GM21723 (cell line): Measurements from ENCODE around the gene ART4.
A peak's percentile ranks its signal among the peaks of the same experiment; 100 is the strongest.

ENCODE experiments used
- ATAC-seq: cut with Tn5 transposase; IDR thresholded peaks from one replicate; pipeline ENCODE4 v1.9.1; 2021; ENCODE audit warnings: mild to moderate bottlenecking, moderate library complexity; ENCODE audit not compliant: unreplicated experiment

Gene ART4

DNA sequence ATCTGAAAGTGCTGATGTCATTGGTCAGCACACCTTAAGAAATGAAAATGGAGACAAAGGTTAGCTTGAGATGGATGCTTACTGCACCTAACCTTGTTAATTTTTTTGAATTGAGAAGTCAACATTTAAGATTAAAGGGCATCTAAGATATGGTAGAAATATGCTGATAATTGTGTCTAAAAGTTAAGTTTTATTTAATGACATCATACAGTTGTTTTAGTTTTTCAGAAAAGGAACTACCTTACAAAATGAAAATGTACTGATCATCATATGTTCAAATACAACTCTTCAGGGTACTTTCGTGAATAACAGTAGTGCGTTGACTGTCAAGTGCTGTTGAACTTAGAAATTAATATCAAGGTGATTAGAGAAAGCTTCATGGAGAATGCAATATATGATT, 31.8 kb downstream of the ART4 start:
- no peak for ATAC-seq

DNA sequence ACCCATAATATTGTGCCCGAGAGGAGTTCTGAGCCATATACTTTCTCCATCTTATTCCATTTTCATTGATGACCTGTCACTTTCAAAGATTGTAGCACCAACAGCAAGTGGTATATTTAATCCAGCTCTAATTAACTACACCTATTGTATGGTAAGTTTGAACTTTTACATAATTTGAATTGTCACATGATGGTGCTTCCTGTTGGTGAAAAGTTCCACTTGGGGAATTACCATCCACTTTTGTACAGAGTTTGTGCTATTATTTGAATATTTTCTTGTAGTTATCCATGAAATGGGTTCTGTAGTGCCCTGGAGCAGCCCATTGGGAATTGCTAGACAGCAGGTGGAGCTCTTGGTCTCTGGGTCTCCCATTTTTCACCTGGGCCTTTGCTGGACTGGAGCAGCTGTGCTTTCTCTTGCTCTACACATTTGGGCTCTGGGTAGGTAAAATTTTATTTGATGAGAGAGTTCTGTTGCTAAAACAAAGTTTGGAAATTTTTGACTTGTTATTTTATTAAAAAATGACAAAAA, 32.3 kb downstream of the ART4 start:
- ATAC-seq = no peak

DNA sequence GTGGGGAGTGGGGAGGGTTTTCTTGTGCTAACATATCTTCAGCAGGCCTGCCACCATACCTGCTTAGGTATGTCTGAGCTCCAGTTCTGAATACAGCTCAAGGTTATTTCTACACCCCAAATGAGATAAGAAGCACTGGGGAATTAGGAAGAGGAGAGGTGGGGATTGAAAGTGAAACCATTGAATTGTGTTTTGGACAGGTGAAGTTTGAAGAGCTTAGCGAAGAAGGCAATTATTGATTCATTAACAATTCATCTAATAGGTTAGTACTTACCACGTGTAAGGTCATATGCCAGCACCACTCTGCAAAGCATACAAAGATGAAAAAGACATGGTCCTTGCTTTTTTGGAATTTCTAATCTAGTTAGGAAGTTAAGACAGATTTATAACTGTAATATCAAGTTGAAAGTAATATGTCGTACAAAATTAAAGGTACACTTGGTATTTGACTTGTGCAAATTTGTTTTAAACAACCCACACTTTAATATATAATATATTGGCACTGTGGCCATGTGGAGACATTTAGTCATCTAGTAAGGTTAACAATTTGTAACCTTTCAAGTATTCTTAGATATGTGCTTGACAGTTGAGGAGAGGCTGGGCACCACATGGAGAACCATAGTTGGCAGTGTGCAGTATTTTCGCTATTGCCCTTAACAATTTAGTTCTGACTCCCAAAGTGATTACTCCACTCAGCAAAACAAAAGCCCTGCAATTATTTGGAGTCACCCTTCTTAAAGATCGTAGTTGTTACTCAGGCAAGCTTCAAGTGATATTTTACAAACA, 33.0 kb downstream of the ART4 start:
- ATAC-seq = no peak

DNA sequence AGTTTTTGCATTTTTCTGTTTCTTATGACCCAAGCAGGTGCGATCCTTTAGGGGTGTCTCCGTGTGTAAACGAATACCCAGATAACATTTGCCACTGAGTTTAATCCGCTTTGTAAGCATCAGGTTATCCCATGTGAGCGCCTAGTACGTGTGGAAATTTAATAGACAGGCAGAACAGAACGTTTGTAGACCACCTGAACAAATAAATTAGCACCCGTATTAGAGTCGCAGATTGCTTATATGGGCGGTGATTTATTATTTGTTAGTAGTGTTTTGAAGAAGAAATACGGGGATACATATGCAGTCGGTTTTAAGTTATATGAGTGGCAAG, 39.5 kb downstream of the ART4 start:
- peak; percentile 28 for ATAC-seq

DNA sequence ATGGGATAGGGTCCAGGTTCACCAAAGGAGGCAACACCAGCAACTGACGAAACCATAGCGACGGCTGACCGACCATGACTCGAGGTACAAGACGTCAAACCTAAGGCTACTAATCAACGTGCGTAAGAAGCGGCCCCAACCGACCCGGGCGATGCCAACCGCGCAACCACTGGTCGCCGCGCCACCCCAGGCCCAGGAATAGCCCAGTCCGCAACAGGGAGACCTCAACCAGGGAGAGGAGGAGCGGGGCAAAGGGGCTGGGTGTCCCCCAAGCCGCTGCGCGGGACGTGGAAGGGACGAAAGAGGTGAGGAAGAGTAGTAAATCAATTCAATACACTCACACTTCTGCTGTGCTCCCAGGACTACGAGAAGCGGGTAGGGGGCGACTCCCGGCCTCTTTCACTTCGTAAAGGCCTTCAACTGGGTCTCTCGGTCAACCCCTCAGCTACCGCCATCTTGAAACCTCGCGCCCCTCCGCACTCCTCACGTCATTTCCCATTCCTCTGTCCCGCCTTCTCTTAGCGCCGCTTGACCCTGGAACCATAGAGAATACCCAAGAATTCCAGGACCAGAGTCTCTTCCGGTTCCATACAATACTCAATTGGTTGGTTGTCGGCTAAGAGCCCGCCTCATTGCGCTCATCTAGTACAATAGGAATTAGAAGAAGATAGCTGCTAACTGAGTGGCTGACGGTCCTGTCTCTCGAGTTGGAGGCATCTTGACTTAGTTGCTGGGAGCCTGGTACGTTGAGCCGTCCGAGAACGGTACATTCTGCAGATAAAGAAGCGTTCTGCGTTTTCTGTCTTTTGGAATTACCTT, 40.1 kb downstream of the ART4 start, which contains the start of the genes C12orf60 and WBP11:
TSS of gene C12orf60 (plus strand) at position 660 of the 819 bp plus-strand sequence. CDS start 19,266 bp downstream, outside the sequence.
TSS of gene WBP11 (minus strand) at position 468 of the 819 bp plus-strand sequence. CDS start 2,095 bp downstream, outside the sequence.
- peak; percentile 99 for ATAC-seq

DNA sequence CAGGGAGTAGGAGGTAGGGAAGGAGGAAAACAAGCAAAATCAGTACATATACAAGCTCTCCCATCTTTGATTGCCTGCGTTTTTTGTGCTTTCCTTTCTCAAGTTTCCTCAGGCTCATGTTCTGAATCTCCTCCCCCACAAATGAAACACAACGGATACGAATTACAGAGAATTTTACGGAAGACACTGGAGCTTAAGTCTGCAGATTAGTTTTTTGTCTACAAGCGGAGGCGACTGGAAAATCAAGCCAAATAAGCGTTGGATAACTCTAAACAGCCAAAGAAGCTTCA, 40.7 kb downstream of the ART4 start:
- no peak for ATAC-seq

DNA sequence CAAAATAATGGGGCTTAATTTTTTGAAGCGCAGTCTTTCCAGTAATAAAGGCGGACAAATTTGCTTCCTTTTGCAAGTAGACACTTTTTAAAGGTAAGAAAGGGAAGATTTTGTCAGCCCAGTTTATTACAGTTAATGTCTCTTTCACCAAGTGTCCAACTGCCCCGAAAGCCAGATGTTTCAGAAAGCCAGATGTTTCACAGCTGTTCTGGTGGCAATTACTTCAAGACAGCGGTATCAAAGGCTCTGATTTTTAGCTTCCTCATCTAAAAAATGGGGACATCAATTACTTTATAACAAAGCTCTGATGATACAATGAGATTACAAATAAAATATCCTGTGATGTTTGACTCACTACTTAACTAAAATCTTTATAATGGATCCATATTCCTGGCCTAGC, 41.1 kb downstream of the ART4 start:
- no peak for ATAC-seq

DNA sequence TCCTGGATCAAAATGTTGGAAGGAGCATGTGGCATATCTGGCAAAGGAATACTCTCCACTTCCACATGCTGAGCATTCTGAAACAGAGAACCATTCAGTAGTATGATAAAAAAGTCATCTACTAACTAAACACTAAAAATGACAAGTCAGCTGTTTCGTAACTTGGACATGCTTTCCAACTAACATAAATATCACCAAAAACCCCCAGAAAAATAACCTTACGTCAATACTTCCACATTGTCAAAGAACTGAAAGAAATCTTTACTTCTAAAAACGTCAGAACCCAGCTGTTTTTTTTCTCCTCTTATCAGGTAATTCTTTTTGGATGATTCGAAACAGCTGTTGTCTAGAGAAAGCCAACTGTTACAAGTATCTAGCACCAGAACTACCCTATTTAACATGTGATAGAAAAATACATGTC, 48.3 kb downstream of the ART4 start:
- ATAC-seq = no peak

DNA sequence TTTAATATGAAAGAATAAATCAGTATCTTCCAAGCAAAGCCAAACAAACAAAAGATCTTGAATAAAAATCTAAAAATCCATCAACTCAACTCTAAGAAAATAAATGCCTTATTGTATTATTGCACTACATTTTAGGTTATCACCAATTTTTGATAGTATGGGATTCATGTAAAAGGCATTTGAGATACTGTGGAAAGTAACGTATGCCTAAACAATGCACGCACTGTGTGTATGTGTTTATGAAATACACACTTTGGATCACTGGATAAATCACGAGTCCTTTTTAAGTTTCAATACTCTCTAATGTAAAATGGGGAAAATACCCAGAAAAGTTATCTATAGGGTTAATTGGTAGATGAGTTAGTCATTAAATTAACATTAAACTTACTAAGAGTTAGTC, 57.8 kb downstream of the ART4 start:
- no peak for ATAC-seq

DNA sequence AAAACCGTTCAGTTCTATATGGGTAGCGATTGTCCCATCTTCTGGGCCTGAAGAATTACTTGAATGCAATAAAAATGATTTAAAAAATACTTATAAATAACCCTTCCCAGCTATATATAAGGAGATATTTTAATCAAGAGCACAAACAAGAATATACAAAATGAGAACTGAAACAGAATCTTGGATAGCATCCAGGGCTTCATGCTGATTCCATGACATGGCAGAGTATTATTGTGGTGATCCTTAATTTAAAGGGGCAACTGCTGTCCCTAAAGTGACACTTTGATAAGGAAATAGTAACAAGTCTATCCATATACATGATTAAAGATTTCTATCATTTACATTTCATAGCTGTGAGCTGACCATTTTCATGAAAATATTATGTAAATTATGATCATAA, 58.9 kb downstream of the ART4 start:
- ATAC-seq = no peak

DNA sequence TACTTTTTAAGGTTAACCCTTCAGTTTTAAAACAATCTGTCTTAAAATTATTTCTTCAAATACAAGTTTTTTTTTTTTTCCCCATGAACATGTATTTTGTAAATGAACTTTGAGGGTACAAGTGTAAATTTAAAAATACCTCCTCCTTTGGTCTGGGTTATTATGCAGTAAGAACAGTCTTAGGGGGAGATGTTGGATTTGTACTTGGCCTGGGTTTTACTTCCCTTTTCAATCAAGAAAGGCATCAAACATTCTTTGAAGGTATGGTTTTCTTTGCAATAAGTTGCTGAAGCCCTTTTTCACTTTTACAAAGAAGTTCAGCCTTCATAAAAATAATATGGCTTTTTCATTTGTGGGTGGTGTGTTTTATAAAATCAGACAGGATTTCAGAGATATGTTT, 60.6 kb downstream of the ART4 start:
- no peak for ATAC-seq

DNA sequence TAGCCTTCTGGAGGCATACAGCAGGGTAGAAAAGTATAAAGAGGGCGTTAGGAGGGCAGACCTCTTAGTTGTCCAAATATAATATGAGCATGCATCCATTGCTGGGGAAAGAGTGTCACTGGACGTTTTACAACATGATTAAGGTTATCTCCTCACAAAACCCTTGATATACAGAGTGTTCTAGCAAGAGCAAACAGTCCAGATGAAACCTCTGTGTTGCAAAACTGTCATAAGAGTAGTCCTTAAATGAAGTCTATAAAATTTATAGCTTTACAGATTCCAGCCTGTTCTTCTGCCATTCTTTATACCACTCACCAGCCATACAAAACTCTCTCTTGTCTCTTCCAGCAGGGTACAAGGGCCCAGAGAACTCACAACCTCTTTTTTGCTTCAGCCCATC, 61.8 kb downstream of the ART4 start:
- no peak for ATAC-seq

DNA sequence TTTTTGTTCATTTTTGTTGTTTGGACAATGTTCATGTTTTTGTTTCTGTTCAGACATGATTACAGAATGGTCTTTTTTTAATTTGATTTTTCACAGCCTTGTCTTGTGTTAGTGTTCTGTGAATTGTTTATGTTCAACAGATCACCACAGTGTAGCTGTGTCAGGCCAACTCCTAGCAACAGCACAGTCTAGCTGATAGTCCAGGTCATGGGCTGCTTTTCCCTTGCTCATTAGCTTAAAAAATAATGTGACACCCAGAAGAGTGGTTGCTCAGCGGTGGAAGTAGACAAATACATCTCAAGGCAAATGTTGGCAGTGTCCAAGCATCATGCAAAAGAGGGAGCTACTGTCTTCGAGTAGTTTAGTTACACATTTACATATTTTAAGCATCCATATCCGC, 62.5 kb downstream of the ART4 start:
- ATAC-seq = no peak

DNA sequence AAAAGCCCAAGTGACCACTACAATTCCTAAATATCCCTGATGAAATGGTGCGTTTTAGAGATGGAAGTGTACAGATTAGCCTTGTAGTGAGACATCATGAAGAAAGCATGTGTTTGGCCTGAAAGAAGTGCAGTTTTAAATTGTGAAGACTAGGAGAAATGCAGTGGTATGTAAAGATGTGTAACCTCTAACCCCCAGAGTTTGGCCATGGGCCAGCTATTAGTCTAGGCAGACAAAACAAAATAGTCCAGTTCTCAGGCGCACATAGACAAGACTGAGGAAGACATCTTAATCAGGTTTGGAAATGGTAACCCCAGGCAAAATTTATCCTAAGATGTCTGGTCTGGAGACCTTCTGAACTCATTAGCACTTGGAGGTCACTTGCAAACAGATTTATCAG, 63.5 kb downstream of the ART4 start:
- no peak for ATAC-seq

DNA sequence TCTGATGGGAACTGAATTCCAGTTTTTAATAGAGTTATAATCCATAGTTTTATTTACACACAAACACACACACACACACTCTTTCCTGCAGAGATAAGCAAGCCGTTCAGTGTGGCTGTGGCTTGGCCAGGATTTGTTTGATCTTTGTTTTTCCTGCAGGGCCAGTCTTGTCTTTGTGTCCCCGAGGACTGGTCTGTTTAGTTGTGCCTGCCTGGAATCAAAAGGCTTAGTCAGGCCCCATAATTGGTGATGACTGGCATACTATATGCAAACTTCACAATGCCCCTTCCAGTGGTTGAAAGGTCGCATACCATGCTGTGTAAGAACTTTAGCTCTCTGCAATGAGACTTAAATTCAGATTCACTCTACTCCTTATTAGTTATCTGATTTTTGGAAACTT, 66.1 kb downstream of the ART4 start:
- no peak for ATAC-seq

DNA sequence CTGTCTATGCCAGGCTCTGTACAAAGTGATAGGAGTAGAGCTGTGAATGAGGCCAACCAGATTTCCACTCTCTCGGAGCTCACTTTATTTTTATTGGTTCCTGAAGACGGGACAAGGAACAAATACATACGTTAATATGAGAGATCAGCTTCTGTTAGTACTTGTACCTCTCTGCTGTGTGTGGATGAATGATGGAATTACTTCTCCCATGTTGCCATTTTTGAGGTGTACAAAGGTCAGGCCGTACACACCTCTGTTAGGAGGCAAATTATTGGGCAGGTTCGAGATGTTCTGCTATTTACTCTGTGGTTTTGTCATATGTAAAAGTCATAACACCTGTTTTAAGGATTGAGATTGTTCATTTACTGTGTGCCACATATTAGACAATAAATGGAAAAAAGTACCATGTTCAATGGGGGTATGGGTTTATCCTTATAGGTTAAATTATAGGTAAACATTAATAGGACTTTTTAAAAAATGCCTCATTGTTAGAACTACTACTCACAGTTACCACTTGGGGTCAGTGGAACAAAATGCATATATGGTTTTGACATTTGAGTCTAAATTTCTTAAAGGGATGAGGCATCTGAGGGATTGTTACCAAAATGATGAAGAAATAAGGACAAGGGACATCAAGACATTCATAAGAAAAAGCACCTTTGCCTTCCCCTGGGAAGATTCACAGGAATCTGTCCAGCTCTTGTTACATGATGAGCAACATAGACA, 66.9 kb downstream of the ART4 start:
- ATAC-seq = no peak

DNA sequence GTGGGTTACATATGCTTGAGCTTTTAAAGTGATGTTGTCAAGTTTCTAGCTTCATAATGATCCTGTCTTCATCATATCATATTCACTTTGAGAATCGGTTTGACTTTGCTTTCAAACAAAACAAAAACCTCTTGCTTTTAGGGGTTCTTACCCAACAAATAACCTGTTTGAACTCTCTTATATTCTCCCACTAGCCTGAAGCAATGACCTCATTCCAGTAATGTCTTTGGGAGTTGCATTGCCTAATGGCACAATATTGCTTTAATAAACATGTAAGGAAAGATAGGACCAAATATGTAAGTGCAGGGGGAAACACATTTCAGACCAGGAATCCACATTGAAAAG, 67.7 kb downstream of the ART4 start:
- ATAC-seq = no peak
